Transverse colon (tissue), 4 donors: ENCODE data around the gene ACSS1. TPM values are rescaled to one million over a fixed set of nuclear protein-coding genes. Genes with fewer than 3 reads are reported as not detected.

Experiments used
- DNase-seq: peaks from one replicate; pipeline ENCODE4 v3.0.0-alpha.2; 2019
- H3K27ac ChIP-seq, 4 donors: fragments of 200-600 bp; sonication (generic); 2 replicates each; pipeline ENCODE4 v1.5.1; 2016 to 2018; ENCODE audit warnings: inconsistent platforms in 4 of 4
- H3K27me3 ChIP-seq: fragments of 200-600 bp; sonication (generic); 2 replicates; pipeline ENCODE4 v1.5.1; 2017; ENCODE audit warnings: inconsistent platforms
- H3K36me3 ChIP-seq, 4 donors: fragments of 200-600 bp; sonication (generic); 2 replicates each; pipeline ENCODE4 v1.5.1; 2017 to 2019; ENCODE audit warnings: inconsistent platforms in 4 of 4
- H3K4me1 ChIP-seq, 4 donors: fragments of 200-600 bp; sonication (generic); 2 replicates each; pipeline ENCODE4 v1.5.1; 2017 to 2020; ENCODE audit warnings: inconsistent platforms in 4 of 4
- H3K4me3 ChIP-seq, 4 donors: fragments of 200-600 bp; sonication (generic); 1 replicate in 1 of 4; 2 replicates in 3 of 4; pipeline versions ENCODE4 v1.5.1 to v1.6.1; 2017 to 2019; ENCODE audit warnings: inconsistent platforms in 4 of 4
- H3K9me3 ChIP-seq, 2 donors: fragments of 200-600 bp; sonication (generic); 2 replicates each; pipeline ENCODE4 v1.5.1; 2017 to 2019; ENCODE audit warnings: inconsistent platforms in 2 of 2
- EP300 ChIP-seq: sonication (generic); formaldehyde crosslinking; IDR thresholded peaks from one replicate; pipeline ENCODE4 v1.6.1; 2017; ENCODE audit warnings: antibody characterized with exemption, low read depth
- POLR2A ChIP-seq: fragments of 450-650 bp; IDR thresholded peaks from one replicate; pipeline ENCODE4 v1.6.1; 2016; ENCODE audit warnings: antibody characterized with exemption, mild to moderate bottlenecking, moderate library complexity
- POLR2AphosphoS5 ChIP-seq, 3 donors: sonication (generic); formaldehyde crosslinking; IDR thresholded peaks; one replicate each; pipeline ENCODE4 v1.6.1; 2016; ENCODE audit warnings: antibody characterized with exemption in 3 of 3
- WGBS, 2 donors: methylation state at CpG; one replicate each; pipeline ENCODE4 v1.1.5; 2018; ENCODE audit warnings: low coverage in 1 of 2; 5-methylcytosine and 5-hydroxymethylcytosine counted together
- in situ Hi-C, 4 donors: fragments of 200-750 bp; cut with MboI; loops; one replicate each; pipeline versions ENCODE4 v1.15.0 to v1.15.1; 2017; ENCODE audit warnings: low sequenced_read_pairs in 3 of 4, low pct_ligation_motif_present in 1 of 4, low pct_unique_long_range_greater_than_20kb in 1 of 4
- intact Hi-C: fragments of 100-400 bp; cut with DNase I; formaldehyde crosslinking; loops from one replicate; pipeline ENCODE4 v1.15.1; 2023; ENCODE audit warnings: low total_unique reads
- total RNA-seq, 4 donors: library from RNA; depleted of rRNA; stranded (reverse); fragments of >200 nt; gene quantifications; one replicate each; pipeline ENCODE4 v1.1.0, GENCODE V29; 2016
- TF ChIP-seq, protein P1 (sequence below), 5 experiments: fragments of 200-600 bp in 3 of 5; fragments of 450-650 bp in 2 of 5; sonication (generic) in 3 of 5; IDR thresholded peaks; 1 replicate in 2 of 5; 2 replicates in 3 of 5; pipeline ENCODE4 v1.5.1; 2016 to 2017; ENCODE audit warnings: antibody characterized with exemption in 5 of 5, inconsistent platforms in 3 of 5, mild to moderate bottlenecking in 2 of 5, moderate library complexity in 1 of 5

Gene ACSS1
- total RNA-seq, 4 donors from 2014 or later, result 30.3 to 64.7 (median 51.6) TPM

DNA sequence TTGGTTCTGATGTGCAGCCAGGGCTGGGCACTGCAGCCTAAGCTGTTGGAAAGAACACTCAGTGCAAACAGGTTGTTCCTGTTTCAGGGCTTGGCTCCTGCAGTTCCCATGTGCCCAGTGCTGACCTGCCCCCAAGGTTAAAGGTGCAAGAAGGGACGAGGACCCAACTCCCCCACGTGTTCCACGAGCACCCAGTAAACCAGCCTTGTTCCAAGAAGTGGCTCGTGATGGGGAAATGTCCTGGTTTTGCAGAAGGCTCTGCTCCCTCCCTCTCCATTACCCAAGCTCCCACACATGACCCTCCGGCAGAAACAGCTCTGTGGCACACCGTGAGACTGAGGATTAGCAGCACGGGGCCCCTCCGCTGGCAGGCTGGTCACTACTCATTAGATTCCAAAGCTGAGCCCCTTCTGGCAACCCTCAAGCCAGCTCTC lies 9.4 kb downstream of the ACSS1 start:
- no peak overlapping the region for H3K27ac ChIP-seq
- 77% methylated on average over 8 of the region's 8 CpGs; no CpG with 5 or more reads in 1 of the 2 donors for WGBS, 2 donors
- no peak overlapping the region for H3K4me3 ChIP-seq
- H3K27me3 ChIP-seq, result no peaks in the 10 kb centered on the region
- TF ChIP-seq POLR2A (no peak), EP300 (no peak), POLR2AphosphoS5 (IDR thresholded peaks at IDR 0.05) (no peak)
- TF ChIP-seq, protein P1, sequence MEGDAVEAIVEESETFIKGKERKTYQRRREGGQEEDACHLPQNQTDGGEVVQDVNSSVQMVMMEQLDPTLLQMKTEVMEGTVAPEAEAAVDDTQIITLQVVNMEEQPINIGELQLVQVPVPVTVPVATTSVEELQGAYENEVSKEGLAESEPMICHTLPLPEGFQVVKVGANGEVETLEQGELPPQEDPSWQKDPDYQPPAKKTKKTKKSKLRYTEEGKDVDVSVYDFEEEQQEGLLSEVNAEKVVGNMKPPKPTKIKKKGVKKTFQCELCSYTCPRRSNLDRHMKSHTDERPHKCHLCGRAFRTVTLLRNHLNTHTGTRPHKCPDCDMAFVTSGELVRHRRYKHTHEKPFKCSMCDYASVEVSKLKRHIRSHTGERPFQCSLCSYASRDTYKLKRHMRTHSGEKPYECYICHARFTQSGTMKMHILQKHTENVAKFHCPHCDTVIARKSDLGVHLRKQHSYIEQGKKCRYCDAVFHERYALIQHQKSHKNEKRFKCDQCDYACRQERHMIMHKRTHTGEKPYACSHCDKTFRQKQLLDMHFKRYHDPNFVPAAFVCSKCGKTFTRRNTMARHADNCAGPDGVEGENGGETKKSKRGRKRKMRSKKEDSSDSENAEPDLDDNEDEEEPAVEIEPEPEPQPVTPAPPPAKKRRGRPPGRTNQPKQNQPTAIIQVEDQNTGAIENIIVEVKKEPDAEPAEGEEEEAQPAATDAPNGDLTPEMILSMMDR (IDR thresholded peaks at IDR 0.05), result no peak
- no peaks in the 10 kb centered on the region for H3K9me3 ChIP-seq
- in situ Hi-C loops (no loop called here), intact Hi-C loops (no loop called here)
- DNase-seq, result peak; percentile 7
- peaks cover 14 to 46% (median 32%) of the 10 kb centered on the region in 4 donors for H3K4me1 ChIP-seq
- peaks cover 0 to 6% (median 0%) of the 10 kb centered on the region in 4 donors for H3K36me3 ChIP-seq

DNA sequence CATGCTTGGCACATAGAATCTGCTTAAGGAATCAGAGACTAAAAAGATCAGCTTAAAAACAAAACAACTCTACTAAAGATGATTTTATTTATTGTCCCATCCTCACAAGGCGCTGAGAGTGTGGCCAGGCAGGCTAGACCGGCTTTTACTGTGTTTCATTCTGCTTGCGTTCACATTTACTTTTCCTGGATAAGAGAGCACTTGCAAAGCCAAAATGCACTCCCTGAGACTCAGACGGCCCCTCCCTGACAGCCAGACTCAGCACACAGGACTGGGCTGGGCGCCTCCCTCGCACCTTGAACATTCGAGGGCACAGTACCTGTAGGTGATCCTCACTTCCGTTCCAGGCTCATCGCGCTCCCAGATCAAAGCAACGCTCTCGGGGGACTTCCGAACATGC lies 10.2 kb downstream of the ACSS1 start:
- Histone ChIP-seq H3K36me3 (peaks cover 0 to 6% (median 0%) of the 10 kb centered on the region in 4 donors), H3K27me3 (no peaks in the 10 kb centered on the region), H3K27ac (no peak overlapping the region), H3K4me3 (no peak overlapping the region), H3K4me1 (peaks cover 10 to 46% (median 37%) of the 10 kb centered on the region in 4 donors), H3K9me3 (no peaks in the 10 kb centered on the region)
- WGBS, 2 donors, result 91 to 100% methylated on average over 2 to 13 of the region's 13 CpGs
- in situ Hi-C loops, result no loop called here
- TF ChIP-seq EP300 (no peak), POLR2AphosphoS5 (IDR thresholded peaks at IDR 0.05) (no peak), POLR2A (no peak)
- TF ChIP-seq, protein P1 (IDR thresholded peaks at IDR 0.05), result no peak
- intact Hi-C loops, result no loop called here
- peak; percentile 6 for DNase-seq

DNA sequence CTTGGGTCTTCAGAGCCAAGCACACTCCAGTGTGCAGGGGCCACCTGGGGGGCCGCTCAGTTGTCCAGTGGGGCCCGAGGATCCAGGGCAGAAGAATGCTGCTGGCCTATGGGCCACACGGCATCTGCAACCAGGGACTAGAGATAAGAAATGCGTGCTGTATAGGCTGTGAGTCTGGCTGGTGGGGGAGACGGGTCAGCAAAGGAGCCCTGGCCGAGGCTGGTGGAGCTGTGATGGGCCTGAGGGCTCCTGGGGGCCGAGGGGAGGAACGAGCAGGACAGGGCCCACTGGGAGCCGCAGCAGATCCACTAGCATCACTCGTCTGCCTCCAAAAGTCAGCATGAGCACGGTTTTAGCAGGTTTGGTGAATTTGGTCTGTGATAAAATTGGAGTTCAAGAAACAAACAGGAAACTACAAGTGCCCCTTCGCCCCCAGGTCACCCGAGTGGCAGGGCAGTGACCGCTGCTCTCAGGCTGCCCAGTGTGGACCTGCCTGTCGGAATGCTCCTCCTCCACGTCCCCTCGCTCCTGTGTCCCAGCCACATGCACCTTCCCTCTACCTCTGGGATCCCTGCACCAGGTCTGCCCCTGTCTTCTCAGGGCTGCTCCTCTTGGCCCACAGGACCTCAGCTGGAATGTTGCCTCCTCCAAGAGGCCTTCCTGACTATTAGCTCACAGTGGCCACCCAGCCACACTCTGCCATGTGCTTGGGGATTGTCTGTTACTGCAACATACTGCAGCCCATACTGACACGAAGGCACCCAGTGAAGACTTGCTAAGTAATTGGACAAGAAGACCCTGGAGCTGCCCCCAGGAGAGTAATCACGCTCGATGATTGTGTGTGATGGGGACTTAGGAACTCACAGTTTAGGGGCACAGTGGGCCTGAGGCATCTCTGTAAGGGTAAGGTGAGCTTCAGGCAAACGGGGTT lies 10.9 kb downstream of the ACSS1 start:
- Histone ChIP-seq H3K27ac (no peak overlapping the region), H3K36me3 (peaks cover 0 to 6% (median 0%) of the 10 kb centered on the region in 4 donors)

DNA sequence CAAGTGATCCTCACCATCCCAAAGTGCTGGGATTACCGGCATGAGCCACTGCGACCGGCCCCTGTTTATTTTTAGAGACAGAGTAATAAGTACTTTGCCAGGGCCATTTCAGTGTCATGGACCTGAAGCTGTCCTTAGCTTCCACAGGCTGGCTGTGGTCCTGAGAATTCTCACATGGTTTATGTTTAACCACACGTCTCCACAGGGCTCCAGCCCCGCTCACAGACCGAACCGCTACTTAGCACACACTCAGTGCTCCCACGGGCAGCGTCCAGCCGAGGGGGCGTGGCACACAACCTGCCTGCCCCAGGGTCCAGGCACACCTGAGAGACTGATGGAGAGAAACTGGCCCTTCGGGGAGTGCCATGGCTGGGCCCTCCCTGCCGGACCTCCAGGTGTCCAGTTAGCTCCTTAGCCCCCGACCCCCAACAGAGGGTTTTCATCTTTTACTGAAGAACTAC lies 11.7 kb downstream of the ACSS1 start:
- intact Hi-C loops, result no loop called here
- no peak overlapping the region for H3K4me3 ChIP-seq
- H3K27ac ChIP-seq, result no peak overlapping the region
- no peaks in the 10 kb centered on the region for H3K9me3 ChIP-seq
- TF ChIP-seq POLR2A (no peak), EP300 (no peak)
- TF ChIP-seq, protein P1 (IDR thresholded peaks at IDR 0.05), result no peak
- H3K27me3 ChIP-seq, result no peaks in the 10 kb centered on the region
- peak; percentile 6 for DNase-seq
- 76 to 81% methylated on average over 4 to 14 of the region's 14 CpGs for WGBS, 2 donors
- peaks cover 0 to 6% (median 0%) of the 10 kb centered on the region in 4 donors for H3K36me3 ChIP-seq
- in situ Hi-C loops, result no loop called here
- peaks cover 10 to 48% (median 39%) of the 10 kb centered on the region in 4 donors for H3K4me1 ChIP-seq

More for the DNA sequence above, 10.9 kb downstream of the ACSS1 start:
- intact Hi-C loops, result no loop called here
- TF ChIP-seq POLR2AphosphoS5 (IDR thresholded peaks at IDR 0.05), result no peak
- TF ChIP-seq, protein P1 (IDR thresholded peaks at IDR 0.05), result no peak
- no peak for TF ChIP-seq POLR2A
- TF ChIP-seq EP300, result no peak
- 71 to 84% methylated on average over 4 to 21 of the region's 21 CpGs for WGBS, 2 donors
- peak; percentile 3 for DNase-seq
- H3K9me3 ChIP-seq, result no peaks in the 10 kb centered on the region
- H3K4me3 ChIP-seq, result no peak overlapping the region
- no peaks in the 10 kb centered on the region for H3K27me3 ChIP-seq
- H3K4me1 ChIP-seq, result peaks cover 14 to 46% (median 37%) of the 10 kb centered on the region in 4 donors
- in situ Hi-C loops, result no loop called here
